ENCODE data around the gene PEPD.
A peak's percentile ranks its signal among the peaks of the same experiment; 100 is the strongest.

PEPD gene

GRCh38 chr19:33436360-33437345 lies 84.9 kb downstream of the PEPD start:
- DNase-seq: peak; percentile 12

GRCh38 chr19:33435706-33436359 lies 85.8 kb downstream of the PEPD start:
- no peak for DNase-seq

- DNase-seq: peak; percentile 17
These were observed 86.5 kb downstream of the PEPD start for GRCh38 chr19:33434886-33435705.

GRCh38 chr19:33434069-33434885 lies 87.3 kb downstream of the PEPD start:
- DNase-seq: peak; percentile 13

GRCh38 chr19:33432446-33433170 lies 89.0 kb downstream of the PEPD start:
- DNase-seq: peak; percentile 15

- DNase-seq: peak; percentile 42
These were observed 89.6 kb downstream of the PEPD start for GRCh38 chr19:33432015-33432414.

GRCh38 chr19:33430674-33431277 lies 90.8 kb downstream of the PEPD start:
- peak; percentile 76 for DNase-seq

- peak; percentile 12 for DNase-seq
These were observed 91.5 kb downstream of the PEPD start for GRCh38 chr19:33429891-33430673.

GRCh38 chr19:33428627-33429125 lies 92.9 kb downstream of the PEPD start:
- DNase-seq: peak; percentile 5

- peak; percentile 9 for DNase-seq
These were observed 93.6 kb downstream of the PEPD start for GRCh38 chr19:33427801-33428626.

- DNase-seq: no peak
These were observed 94.8 kb downstream of the PEPD start for GRCh38 chr19:33426621-33427361.

GRCh38 chr19:33424181-33424580 lies 97.4 kb downstream of the PEPD start:
- DNase-seq: no peak

- DNase-seq: no peak
These were observed 99.0 kb downstream of the PEPD start for GRCh38 chr19:33422369-33423180.

GRCh38 chr19:33421368-33421767 lies 100.2 kb downstream of the PEPD start:
- DNase-seq: no peak

GRCh38 chr19:33420821-33421220 lies 100.8 kb downstream of the PEPD start:
- DNase-seq: no peak

- DNase-seq: no peak
These were observed 101.8 kb downstream of the PEPD start for GRCh38 chr19:33419788-33420130.

All from femur (tissue), 1 donor.